IPS-NIHi11 (cell line): ENCODE data around the gene ZFY.
"Not testable (repeated sequence)": the region's sequence is repeated elsewhere in the genome, so short reads cannot be mapped to it uniquely, and the experiment has no call there.

ENCODE experiments used
- DNase-seq: peaks from one replicate; pipeline ENCODE4 v3.0.0; 2012; ENCODE audit warnings: mixed read lengths, low spot score

Gene ZFY

DNA sequence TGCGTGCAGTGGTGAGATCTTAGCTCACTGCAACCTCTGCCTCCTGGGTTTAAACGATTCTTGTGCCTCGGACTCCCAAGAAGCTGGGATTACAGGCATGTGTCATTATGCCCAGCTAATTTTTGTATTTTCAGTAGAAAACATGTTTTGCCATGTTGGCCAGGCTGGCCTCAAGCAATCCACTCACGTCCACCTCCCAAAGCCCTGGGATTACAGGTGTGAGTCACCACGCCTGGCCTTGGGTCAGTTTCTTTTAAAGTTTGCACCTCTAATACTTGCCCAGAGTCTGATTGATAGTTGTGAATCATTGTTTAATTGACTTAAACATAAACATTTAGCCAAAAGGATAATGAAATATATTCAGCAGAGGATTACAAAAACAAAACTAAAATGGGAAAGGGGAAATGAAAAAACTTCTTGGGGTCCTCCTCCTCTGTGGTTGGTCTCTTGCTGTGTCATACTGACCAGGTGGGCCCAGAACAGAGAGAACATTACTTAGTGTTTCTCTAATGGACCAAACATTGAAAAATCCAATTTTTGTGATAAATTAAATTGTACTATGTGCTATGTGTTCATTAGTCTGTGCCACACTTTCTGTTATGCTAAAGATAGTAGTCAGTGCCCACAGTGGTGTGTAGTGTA is 38.0 kb downstream of the ZFY start:
- no peak for DNase-seq

DNA sequence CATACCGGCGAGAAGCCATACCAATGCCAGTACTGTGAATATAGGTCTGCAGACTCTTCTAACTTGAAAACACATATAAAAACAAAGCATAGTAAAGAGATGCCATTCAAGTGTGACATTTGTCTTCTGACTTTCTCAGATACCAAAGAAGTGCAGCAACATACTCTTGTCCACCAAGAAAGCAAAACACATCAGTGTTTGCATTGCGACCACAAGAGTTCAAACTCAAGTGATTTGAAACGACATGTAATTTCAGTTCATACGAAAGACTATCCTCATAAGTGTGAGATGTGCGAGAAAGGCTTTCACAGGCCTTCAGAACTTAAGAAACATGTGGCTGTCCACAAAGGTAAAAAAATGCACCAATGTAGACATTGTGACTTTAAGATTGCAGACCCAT is 44.1 kb downstream of the ZFY start:
- no peak for DNase-seq

DNA sequence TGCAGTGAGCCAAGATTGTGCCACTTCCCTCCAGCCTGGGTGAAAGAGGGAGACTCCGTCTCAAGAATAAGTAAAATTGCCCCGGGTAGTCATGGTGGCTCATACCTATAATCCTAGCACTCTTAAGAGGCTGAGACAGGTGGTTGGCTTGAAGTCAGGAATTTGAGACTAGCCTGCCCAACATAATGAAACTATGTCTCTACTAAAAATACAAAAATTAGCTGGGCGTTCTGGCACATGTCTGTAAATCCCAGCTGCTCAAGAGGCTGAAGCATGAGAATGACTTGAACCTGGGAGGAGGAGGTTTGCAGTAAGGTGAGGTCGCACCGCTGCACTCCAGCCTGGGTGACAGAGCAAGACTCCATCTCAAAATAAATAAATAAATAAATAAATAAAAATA is 49.3 kb downstream of the ZFY start:
- no peak for DNase-seq

GRCh38 chrY:2987178-2987577 is 52.0 kb downstream of the ZFY start:
- DNase-seq = not testable (repeated sequence)

DNA sequence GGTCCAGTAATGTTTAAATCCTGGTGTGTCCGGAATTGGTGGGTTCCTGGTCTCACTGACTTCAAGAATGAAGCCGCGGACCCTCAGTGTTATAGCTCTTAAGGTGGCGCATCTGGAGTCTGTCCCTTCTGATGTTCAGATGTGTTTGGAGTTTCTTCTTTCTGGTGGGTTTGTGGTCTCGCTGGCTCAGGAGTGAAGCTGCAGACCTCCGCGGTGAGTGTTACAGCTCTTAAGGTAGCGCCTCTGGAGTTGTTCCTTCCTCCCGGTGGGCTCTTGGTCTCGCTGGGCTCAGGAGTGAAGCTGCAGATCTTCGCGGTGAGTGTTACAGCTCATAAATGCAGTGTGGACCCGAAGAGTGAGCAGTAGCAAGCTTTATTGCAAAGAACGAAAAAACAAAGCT is 62.2 kb downstream of the ZFY start:
- not testable (repeated sequence) for DNase-seq

GRCh38 chrY:3002190-3002589 is 67.0 kb downstream of the ZFY start:
- DNase-seq = no peak

DNA sequence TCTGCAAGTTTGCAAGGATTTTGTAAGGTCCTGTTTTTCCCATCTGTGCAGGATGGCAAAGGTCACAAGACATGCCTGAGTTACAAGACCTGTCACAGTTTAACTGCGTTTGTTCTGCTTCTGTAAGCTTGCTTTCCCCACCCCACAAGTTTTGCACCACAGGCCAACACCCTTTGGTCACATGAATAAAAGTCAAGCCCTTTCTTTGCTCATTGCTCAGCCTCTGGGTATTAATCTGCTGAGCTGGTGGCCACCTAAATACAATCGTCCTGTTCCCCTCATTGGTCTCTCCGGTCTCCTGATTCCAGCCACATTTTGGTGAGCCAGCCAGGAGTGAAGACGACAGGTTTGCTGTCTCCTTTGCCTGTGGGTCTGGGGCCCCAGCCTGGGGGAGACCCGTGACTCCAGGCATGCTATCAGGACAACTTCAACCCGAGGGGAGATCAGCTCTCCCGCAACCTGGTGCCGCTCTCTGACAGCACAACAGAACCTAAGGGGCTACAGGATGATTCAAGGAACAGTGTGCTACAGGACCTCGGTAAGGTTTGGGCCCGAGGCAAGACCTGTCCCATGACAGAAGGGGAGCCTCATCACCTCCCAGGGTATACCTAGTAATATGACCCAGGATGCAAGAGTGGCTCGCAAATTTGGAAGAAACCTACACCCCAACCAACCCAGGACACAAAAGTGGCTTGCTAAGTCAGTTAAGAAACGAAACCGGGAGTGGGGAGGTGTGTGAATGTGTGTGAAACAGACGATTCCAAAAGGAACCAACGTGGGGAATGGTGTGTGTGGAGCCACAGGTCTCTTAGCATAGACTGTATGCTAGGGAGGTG is 67.7 kb downstream of the ZFY start:
- DNase-seq = no peak

- no peak for DNase-seq
Measured at GRCh38 chrY:3003516-3003830, 68.3 kb downstream of the ZFY start.

DNA sequence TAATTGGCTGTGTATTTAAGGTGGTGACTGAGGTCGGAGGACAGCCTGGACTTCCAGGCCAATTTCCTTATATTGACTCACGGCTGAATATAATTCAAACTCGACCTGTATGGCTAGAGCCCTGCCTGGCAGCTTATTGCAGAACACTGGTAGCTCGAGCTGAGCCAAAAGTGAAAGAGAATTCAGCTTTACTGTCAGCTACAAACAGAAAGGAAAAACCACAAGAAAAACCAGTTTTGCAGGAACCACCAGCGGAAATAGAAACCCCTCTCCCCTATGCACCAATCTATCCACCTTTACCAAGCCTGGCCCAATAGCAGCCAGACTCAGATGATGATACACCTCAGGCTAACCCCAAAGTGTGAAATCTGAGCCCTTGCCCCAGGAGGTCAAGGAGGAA is 68.7 kb downstream of the ZFY start:
- DNase-seq = peak; percentile 10

DNA sequence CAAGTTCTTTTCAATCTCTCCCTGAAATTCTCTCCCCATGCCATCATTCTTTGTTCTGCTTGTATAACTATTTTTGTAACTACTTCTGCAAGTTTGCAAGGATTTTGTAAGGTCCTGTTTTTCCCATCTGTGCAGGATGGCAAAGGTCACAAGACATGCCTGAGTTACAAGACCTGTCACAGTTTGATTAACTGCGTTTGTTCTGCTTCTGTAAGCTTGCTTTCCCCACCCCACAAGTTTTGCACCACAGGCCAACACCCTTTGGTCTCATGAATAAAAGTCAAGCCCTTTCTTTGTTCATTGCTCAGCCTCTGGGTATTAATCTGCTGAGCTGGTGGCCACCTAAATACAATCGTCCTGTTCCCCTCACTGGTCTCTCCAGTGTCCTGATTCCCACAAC is 70.8 kb downstream of the ZFY start:
- DNase-seq = not testable (repeated sequence)

GRCh38 chrY:3007967-3008366 is 72.8 kb downstream of the ZFY start:
- no peak for DNase-seq

- no peak for DNase-seq
Measured at GRCh38 chrY:3012226-3012625, 77.0 kb downstream of the ZFY start.

- no peak for DNase-seq
Measured at GRCh38 chrY:3016594-3016993, 81.4 kb downstream of the ZFY start.

- DNase-seq = no peak
Measured at GRCh38 chrY:3018546-3018945, 83.4 kb downstream of the ZFY start.

GRCh38 chrY:3019584-3019983 is 84.4 kb downstream of the ZFY start:
- DNase-seq = no peak

DNA sequence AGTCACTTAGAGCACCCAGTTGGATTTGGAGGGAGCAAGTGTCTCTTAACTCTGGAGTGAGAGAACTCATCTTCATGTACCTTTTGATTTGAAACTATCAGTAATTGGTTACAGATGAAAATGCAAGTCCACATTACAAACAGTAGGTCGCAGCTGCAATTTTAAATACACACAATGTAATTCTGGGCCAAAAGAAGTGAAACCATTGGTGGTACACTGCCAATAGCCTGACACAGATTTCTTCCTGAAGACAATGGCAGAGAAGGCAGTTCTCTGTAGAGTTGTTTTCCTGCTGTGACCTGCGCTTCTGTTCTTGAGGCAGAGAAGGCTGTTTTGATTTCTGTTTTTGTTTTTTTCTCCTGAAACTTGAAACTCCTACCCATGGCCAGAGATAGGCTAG is 86.0 kb downstream of the ZFY start:
- no peak for DNase-seq

GRCh38 chrY:3023606-3024005 is 88.4 kb downstream of the ZFY start:
- DNase-seq = no peak

- DNase-seq = no peak
Measured at GRCh38 chrY:3025357-3025756, 90.2 kb downstream of the ZFY start.
